GM03348 (cell line): ENCODE measurements around the gene POLD4.
A peak's percentile ranks its signal among the peaks of the same experiment; 100 is the strongest.

ENCODE experiments used
- DNase-seq: peaks from one replicate; pipeline ENCODE4 v3.0.0; 2012; ENCODE audit warnings: low spot score

The POLD4 gene

GRCh38 chr11:67387518-67387917, 34.2 kb upstream of the POLD4 start:
- DNase-seq, result no peak

- DNase-seq, result no peak
Observed at GRCh38 chr11:67387069-67387468, 33.7 kb upstream of the POLD4 start.

- DNase-seq, result no peak
Observed at GRCh38 chr11:67384851-67385366, 31.6 kb upstream of the POLD4 start.

- DNase-seq, result peak; percentile 85
Observed at GRCh38 chr11:67382276-67383136, 29.2 kb upstream of the POLD4 start.

GRCh38 chr11:67381244-67381972, 28.1 kb upstream of the POLD4 start:
- DNase-seq, result no peak

DNA sequence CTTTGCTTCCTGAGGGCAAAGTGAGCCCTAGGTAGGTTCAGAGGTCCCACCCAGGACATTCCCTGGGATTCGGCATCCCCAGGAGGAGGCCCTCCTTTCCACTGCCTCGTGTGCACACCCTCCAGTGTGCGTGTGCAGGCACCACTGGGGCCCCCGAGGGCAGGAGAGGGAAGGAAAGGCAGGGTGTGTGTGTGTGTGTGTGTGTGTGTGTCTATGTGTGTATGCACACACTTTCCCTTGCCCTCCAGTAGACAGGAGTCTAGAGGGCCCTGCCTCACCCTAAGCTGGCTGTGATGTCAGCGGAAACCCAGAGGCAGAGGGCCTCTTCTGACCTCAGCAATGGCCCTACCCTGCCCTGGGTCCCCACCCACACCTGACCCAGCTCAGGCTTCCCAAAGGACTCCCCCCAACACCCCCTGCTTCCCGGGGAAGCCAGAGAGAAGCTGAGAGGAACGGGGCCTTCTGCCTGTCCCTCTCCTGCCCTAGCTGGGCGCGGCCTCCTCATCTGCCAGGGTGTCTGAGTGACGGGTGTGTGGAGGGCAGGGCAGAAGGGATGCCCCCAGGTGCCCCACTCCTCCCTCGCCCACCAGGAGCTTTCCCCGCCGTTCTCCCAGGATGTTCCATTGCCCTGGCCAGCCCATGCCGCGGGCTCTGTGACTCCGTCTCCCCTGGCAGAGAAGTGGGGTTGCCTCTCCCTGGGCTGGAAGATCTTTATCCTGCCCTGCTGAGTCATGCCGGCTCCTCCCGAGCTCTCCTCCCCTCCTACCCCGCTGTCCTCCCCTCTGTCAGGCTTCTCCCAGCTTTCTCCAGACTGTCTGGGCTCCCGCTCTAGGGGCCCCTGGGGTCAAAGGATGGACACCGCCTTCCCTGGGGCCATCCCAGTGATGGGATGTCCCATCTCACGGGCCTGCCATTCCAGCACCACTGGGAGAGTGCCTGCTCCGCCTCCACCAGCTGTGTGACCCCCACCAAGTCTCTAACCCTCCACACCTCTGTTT, 26.0 kb upstream of the POLD4 start:
- DNase-seq, result peak; percentile 82

- no peak for DNase-seq
Observed at GRCh38 chr11:67378544-67378943, 25.2 kb upstream of the POLD4 start.

DNA sequence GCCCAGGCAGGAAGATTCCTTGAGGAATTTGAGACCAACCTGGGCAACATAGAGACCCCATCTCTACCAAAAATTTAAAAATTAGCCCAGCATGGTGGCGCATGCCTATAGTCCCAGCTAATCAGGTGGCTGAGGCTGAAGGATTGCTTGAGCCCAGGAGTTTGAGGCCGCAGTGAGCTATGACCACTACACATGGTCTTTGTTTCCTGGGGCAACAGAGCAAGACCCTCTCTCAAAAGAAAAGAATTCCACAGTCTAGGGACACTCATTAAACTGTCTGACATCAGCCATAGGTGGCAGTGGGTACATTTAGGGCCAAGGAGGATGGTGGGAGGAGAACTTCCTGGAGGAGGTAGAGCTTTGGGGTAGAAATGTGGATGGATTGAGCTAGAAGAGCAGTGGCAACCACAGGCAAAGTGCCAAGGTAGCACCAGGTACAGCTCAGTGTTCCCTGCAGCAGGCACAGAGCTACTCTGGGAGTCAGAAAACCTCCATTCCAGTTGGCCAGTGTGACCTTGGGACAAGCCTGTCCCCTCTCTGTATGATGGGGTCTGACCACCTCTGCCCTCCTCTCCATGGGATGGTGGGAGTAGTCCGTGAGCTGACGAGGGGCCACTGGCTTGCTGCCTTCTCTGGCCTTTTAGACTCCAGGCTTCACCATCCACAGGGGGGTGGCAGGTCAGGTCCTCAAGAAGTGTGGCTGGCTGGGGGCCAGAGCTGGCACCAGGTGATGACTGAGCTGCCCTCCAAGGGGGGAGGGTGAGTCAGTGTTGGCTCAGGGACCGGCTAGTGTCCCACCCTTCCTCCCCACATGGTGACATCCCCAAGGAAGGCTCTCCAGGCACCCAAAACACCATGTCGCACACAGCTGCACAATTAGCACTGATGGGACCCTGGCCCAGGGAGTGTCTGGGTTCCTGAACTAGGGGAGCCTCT, 23.8 kb upstream of the POLD4 start:
- DNase-seq, result no peak

DNA sequence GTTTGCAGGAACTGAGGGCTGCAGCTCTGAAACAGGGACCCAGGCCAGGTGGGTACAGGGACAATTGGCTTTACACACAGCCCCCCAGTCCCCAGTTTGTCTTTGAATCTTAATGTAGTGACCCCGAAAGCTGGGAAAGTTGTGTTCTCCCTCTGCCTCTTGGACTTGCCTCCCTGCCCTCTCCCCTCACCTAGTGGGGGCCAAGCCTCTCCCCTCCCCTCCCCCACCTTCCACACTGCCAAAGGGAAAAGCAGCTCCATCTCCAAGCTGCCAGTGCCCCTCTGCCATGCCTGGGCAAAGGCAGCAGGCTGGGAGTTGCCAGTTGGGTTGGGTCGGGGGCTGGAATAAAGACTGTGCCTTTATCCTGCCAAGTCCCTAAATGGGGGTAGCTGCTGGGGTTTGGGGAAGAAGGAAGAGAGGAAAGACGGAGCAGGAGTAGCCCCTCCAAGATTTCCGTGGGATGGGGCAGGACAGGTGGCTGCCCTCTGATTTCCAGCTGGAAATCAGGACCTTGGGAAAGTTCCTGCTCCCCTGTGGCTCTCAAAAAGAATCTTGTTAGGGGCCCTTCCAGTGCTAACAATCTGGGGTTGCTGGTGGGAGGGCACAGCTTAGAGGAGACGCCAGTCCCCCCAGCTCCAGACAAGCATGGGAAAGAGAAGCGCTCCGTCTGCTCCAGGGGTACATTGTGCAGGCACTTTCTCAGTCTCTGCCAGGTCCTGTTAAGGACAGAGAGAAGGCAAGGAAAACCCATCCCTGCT, 22.9 kb upstream of the POLD4 start:
- no peak for DNase-seq

DNA sequence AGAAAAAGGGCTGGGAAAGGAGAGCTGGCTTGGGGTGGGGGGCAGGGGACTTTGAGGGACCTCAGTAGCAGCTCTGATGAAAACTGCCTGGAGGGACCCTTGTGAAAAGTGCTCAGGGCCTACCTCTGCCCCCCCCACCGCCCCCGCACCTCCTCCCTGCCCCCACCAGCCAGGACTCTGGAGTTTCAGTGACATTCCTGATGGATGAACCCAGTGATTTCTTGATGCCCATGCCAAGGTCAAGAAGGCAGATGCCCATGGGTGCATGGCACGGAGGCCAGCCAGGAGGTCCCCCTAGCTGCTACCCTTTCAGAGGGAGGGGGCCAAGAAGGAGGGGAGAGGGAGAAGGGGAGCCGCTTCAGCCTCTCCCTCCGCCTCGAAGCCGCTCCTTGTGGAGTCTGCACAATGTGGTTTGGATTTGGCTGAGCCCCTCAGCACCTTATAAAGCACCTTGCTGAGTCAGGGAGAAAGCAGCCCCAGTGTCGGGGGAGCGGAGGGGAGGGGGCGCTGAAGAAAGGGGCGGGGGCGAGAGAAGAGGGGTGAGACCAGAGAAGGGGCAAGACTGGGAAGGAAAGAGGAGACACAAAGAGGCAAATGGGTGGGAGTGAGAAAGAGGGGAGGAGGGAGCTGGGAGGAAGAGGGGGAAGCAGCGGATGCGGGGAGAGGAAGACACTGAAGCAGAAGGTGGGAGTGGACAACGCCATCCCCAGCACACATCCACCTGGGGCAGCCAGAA, 22.1 kb upstream of the POLD4 start:
- DNase-seq, result no peak

- peak; percentile 47 for DNase-seq
Observed at GRCh38 chr11:67374571-67375281, 21.4 kb upstream of the POLD4 start.

- peak; percentile 94 for DNase-seq
Observed at GRCh38 chr11:67373648-67374570, 20.6 kb upstream of the POLD4 start.

DNA sequence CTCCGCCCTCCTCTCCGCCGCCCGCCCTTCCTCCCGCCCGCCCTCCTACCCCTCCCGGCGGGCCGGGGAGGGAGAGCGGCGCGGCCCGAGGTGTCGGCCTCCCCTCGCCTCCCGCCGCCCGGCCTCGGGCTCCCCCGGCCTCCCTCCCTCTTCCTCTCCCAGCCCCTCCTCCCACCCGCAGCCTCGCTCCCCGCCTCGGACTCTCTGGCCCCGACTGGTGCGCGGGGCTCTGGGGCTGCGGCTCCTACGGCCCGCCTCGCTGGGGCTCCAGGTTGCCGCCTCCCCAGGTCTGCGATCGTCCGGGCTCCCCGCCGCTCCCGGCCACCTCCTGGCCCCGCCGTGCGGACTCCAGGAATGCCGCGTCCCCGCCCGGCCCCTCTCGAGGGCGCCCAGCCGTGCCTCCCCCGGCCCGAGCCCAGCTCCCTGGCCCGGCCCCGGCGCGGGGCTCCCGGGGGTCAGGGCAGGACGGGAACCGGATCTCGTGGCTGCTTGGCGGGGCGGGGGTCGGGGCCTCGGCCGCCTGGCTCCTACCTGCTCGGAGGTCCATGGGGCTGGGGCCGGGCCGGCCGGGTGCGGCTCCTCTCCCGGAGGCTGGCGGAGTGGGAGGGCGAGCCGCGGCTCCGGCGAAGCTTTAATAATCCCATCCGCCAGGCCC, 19.8 kb upstream of the POLD4 start, which contains the start of gene CLCF1:
Gene CLCF1, minus strand, starts transcription at position 606 of the 655 bp plus-strand sequence. Its CDS starts 59 bp downstream, at position 547.
- peak; percentile 87 for DNase-seq

DNA sequence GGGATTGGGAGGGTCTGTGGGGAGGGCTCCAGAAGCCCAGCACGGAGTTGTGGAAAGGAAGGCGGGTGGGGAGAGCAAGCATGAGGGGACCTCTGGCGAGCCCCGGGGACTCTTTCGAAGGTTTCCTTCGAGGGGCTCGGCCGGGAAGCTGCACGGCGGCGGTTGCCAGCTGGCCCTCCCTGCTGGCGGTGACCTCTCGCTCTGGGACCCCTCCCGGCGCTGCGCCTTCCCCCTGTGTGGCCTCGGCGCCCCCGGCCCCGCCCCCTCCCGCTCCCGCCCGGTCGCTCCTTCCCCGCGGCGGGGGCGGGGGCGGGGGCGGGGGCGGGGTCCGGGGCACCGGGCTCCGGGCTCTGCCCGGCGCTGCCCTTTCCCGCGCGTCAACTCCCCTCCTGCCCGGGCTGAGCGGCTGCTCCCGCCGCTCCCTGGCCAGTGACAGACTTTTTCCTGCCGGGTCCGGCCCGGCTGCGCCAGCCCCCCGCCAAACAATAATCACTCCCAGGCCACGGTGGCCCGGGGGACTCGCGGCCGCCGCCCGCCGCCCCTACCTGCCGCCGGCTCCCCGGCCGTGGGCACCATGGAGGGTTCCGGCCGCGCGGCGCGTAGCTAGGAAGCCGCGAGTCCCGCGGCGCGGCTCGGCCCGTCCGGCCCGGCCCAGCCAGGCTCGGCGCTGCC, 19.1 kb upstream of the POLD4 start:
- peak; percentile 69 for DNase-seq

GRCh38 chr11:67371911-67372320, 18.6 kb upstream of the POLD4 start:
- DNase-seq, result no peak
